Tibial nerve (tissue), 4 donors: ENCODE results near the gene PAGR1. TPM values are rescaled to one million over a fixed set of nuclear protein-coding genes. Genes with fewer than 3 reads are reported as not detected.

Experiments
- DNase-seq, 2 donors: peaks; one replicate each; pipeline ENCODE4 v3.0.0-alpha.2; 2019; ENCODE audit warnings: low spot score in 2 of 2
- H3K27ac ChIP-seq, 4 donors: fragments of 200-600 bp; sonication (generic) in 3 of 4; one replicate each; pipeline ENCODE4 v1.5.1; 2017 to 2019; ENCODE audit warnings: mild to moderate bottlenecking in 1 of 4
- H3K27me3 ChIP-seq, 2 donors: fragments of 200-600 bp; sonication (generic) in 1 of 2; one replicate each; pipeline versions ENCODE4 v1.5.1 to v1.6.0; 2017 to 2019
- H3K36me3 ChIP-seq, 3 donors: fragments of 200-600 bp; sonication (generic); one replicate each; pipeline ENCODE4 v1.5.1; 2018 to 2019
- H3K4me1 ChIP-seq, 4 donors: fragments of 200-600 bp; sonication (generic) in 3 of 4; one replicate each; pipeline ENCODE4 v1.5.1; 2017 to 2019
- H3K4me3 ChIP-seq, 4 donors: fragments of 200-600 bp; sonication (generic) in 3 of 4; one replicate each; pipeline ENCODE4 v1.5.1; 2017 to 2019; ENCODE audit warnings: mild to moderate bottlenecking in 1 of 4, moderate library complexity in 1 of 4
- H3K9me3 ChIP-seq, 4 donors: fragments of 200-600 bp; sonication (generic) in 3 of 4; one replicate each; pipeline ENCODE4 v1.5.1; 2017 to 2019
- CTCF ChIP-seq, 5 experiments: fragments of 200-600 bp in 3 of 5; fragments of 450-650 bp in 2 of 5; sonication (generic) in 3 of 5; IDR thresholded peaks; one replicate each; pipeline ENCODE4 v1.5.1; 2016 to 2019; ENCODE audit warnings: antibody characterized with exemption in 5 of 5, mild to moderate bottlenecking in 3 of 5, moderate library complexity in 2 of 5
- EP300 ChIP-seq, 2 donors: sonication (generic); formaldehyde crosslinking; IDR thresholded peaks; one replicate each; pipeline ENCODE4 v1.6.1; 2017; ENCODE audit warnings: antibody characterized with exemption in 2 of 2, mild to moderate bottlenecking in 1 of 2
- POLR2A ChIP-seq, 2 donors: fragments of 450-650 bp; IDR thresholded peaks; one replicate each; pipeline ENCODE4 v1.6.1; 2017; ENCODE audit warnings: antibody characterized with exemption in 2 of 2, mild to moderate bottlenecking in 2 of 2, moderate library complexity in 2 of 2
- WGBS, 2 donors: methylation state at CpG; one replicate each; pipeline ENCODE4 v1.1.5; 2018; 5-methylcytosine and 5-hydroxymethylcytosine counted together
- total RNA-seq, 4 donors: library from RNA; depleted of rRNA; stranded (reverse); fragments of >200 nt; gene quantifications; one replicate each; pipeline ENCODE4 v1.1.0, GENCODE V29; 2016

The PAGR1 gene
- total RNA-seq, 4 donors from 2014 or later = 40.8 to 70.7 (median 61.0) TPM

- Histone ChIP-seq H3K9me3 (no peaks in the 10 kb centered on the region), H3K27ac (peak overlapping the region; percentile 81 to 99 (median 94)), H3K27me3 (no peaks in the 10 kb centered on the region), H3K4me1 (peaks cover 0 to 85% (median 73%) of the 10 kb centered on the region in 4 donors), H3K4me3 (peak overlapping the region; percentile 35 to 70 (median 56)), H3K36me3 (peaks cover 0 to 25% (median 8%) of the 10 kb centered on the region in 3 donors)
- WGBS, 2 donors = 56 to 60% methylated on average over 8 of the region's 9 CpGs
- DNase-seq = no peak
- TF ChIP-seq POLR2A (IDR thresholded peaks at IDR 0.05) (no peak), CTCF (IDR thresholded peaks at IDR 0.05) (no peak), EP300 (IDR thresholded peaks at IDR 0.05) (no peak)
These were observed 3.0 kb upstream of the PAGR1 start for GRCh38 chr16:29812754-29813643.

- Histone ChIP-seq H3K36me3 (peaks cover 0 to 26% (median 5%) of the 10 kb centered on the region in 3 donors), H3K4me1 (peaks cover 0 to 81% (median 66%) of the 10 kb centered on the region in 4 donors), H3K9me3 (no peaks in the 10 kb centered on the region), H3K4me3 (peak overlapping the region in 1 of 4 donors; percentile 71), H3K27me3 (no peaks in the 10 kb centered on the region), H3K27ac (peak overlapping the region in 3 of 4 donors; percentile 24 to 99 (median 94))
- TF ChIP-seq EP300 (IDR thresholded peaks at IDR 0.05) (no peak), POLR2A (IDR thresholded peaks at IDR 0.05) (no peak), CTCF (IDR thresholded peaks at IDR 0.05) (no peak)
- WGBS, 2 donors = 62 to 67% methylated on average over 23 to 24 of the region's 24 CpGs
- no peak for DNase-seq
These were observed 2.0 kb upstream of the PAGR1 start for GRCh38 chr16:29813644-29814562.

DNA sequence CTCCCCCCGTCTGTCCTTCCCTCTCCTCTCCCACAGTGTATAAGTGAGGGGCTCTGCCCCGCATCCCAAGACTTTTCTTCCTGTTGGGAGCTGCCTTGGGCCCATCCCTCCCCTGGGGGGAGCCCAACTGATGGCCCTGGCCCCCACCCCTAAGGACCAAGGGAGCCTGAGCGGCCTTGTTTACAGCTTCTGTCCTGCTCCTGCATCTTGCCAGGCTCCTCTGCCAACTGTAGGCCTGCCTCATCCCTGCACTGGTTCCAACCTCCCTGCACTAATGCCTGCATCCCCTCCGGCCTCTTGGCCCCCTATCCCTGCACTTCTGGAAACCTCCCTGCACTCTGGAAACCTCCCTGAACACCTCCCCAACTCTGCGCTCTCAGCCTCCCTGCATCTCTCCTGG is 1.4 kb upstream of the PAGR1 start:
- Histone ChIP-seq H3K4me1 (peaks cover 0 to 79% (median 62%) of the 10 kb centered on the region in 4 donors), H3K36me3 (peaks cover 0 to 26% (median 0%) of the 10 kb centered on the region in 3 donors), H3K4me3 (peak overlapping the region in 1 of 4 donors; percentile 71), H3K9me3 (no peaks in the 10 kb centered on the region), H3K27me3 (no peaks in the 10 kb centered on the region), H3K27ac (peak overlapping the region in 3 of 4 donors; percentile 93 to 99 (median 94))
- 78 to 83% methylated on average over 5 of the region's 5 CpGs for WGBS, 2 donors
- DNase-seq = no peak
- TF ChIP-seq POLR2A (IDR thresholded peaks at IDR 0.05) (no peak), CTCF (IDR thresholded peaks at IDR 0.05) (no peak), EP300 (IDR thresholded peaks at IDR 0.05) (no peak)

DNA sequence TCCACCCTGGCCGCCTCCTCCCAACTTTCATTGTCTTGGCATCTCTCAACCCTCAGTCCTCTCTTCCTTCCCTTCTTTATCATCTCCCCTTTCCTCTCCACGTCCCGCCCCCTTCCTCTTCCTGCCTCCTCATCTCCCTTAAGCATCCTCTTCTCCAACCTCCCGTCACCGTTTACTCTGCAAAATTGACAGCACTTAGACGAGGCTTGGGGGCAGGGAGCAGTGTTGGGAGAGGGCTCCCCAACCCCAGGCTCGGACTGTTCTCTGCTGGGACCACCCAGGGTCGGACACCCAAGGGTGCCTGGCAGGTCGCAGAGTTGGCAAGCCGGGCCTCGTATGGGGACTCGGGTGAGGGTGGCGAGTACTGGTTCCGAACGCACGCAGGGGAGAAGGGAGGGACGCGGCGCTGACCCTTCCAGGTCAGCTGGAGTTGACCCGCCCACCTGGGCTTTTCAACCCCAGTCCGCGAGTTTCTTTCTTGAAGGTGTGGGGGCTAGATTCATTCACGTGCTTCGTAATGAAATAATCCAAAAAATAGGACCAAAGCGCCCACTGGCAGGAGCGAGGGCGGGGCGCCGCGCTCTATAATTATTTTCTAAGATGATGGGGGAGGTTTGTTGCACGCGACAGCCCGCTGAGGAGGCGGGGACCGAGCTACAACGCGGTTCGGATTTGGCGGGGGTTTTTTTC is 775 bp upstream of the PAGR1 start:
- peak overlapping the region; percentile 93 to 99 (median 96) for H3K27ac ChIP-seq
- WGBS, 2 donors = 4 to 5% methylated on average over 39 of the region's 39 CpGs
- H3K4me1 ChIP-seq = peaks cover 0 to 79% (median 62%) of the 10 kb centered on the region in 4 donors

More for the DNA sequence above, 775 bp upstream of the PAGR1 start:
- TF ChIP-seq CTCF (IDR thresholded peaks at IDR 0.05) (no peak), POLR2A (IDR thresholded peaks at IDR 0.05) (no peak), EP300 (IDR thresholded peaks at IDR 0.05) (no peak)
- Histone ChIP-seq H3K4me3 (peak overlapping the region; percentile 47 to 78 (median 68)), H3K9me3 (no peaks in the 10 kb centered on the region), H3K36me3 (peaks cover 0 to 23% (median 0%) of the 10 kb centered on the region in 3 donors), H3K27me3 (no peaks in the 10 kb centered on the region)
- DNase-seq = no peak
